ENCODE measurements around the gene B4GALT6. TPM values are rescaled to one million over a fixed set of nuclear protein-coding genes. Genes with fewer than 3 reads are reported as not detected.

B4GALT6 gene
- polyA plus RNA-seq, 1 donor (not counting 4 experiments of a cell fraction or from before 2014, with no cell fraction given), result 7.1 TPM

- FAIRE-seq, result no peak
- no peak for TF ChIP-seq EZH2 (IDR thresholded peaks at IDR 0.05; ENCODE audit: low read length)
- TF ChIP-seq CTCF (optimal IDR thresholded peaks at IDR 0.05 in 1 of 3, IDR thresholded peaks at IDR 0.05 in 1 of 3, conservative IDR thresholded peaks at IDR 0.05 in 1 of 3; ENCODE audit: extremely low read depth in 1 of 3, insufficient read depth in 2 of 3, low read length in 3 of 3), result no peak
- dilution Hi-C loops (cut with MboI; ENCODE audit: extremely low pct_ligation_motif_present, low sequenced_read_pairs), result no loop called here
These were observed 107.7 kb downstream of the B4GALT6 start for GRCh38 chr18:31576670-31577069.

GRCh38 chr18:31575515-31576257 lies 108.7 kb downstream of the B4GALT6 start:
- dilution Hi-C loops (cut with MboI; ENCODE audit: extremely low pct_ligation_motif_present, low sequenced_read_pairs), result no loop called here
- no peaks in the 10 kb centered on the region for H3K79me2 ChIP-seq (ENCODE audit: control insufficient read depth, insufficient read depth, low read length)

More at GRCh38 chr18:31576670-31577069, 107.7 kb downstream of the B4GALT6 start:
- H3K4me2 ChIP-seq (ENCODE audit: control insufficient read depth, extremely low read depth, insufficient read depth, low read depth, low read length), result no peak overlapping the region
- no peaks in the 10 kb centered on the region for H3K36me3 ChIP-seq (ENCODE audit: control insufficient read depth in 2 of 2, extremely low read depth in 1 of 2, insufficient read depth in 2 of 2, low read length in 2 of 2)
- H3K4me3 ChIP-seq (ENCODE audit: control insufficient read depth in 2 of 3, extremely low read depth in 1 of 3, insufficient read depth in 2 of 3, low read depth in 1 of 3, low read length in 3 of 3), result no peak overlapping the region
- no peak overlapping the region for H3K27ac ChIP-seq (ENCODE audit: control insufficient read depth, insufficient read depth, low read length)
- H2AFZ ChIP-seq (ENCODE audit: control insufficient read depth, low read length), result no peak overlapping the region
- H3K79me2 ChIP-seq (ENCODE audit: control insufficient read depth, insufficient read depth, low read length), result no peaks in the 10 kb centered on the region
- H3K9me3 ChIP-seq (ENCODE audit: control insufficient read depth, low read depth, low read length), result no peaks in the 10 kb centered on the region
- no peaks in the 10 kb centered on the region for H3K27me3 ChIP-seq (ENCODE audit: control insufficient read depth, extremely low read depth, insufficient read depth, low read length)
- peaks cover 2% of the 10 kb centered on the region for H3K4me1 ChIP-seq (ENCODE audit: control insufficient read depth, extremely low read depth, insufficient read depth, low read length)
- no peak for DNase-seq (ENCODE audit: low read depth, low spot score)
- no peaks in the 10 kb centered on the region for H4K20me1 ChIP-seq (ENCODE audit: control insufficient read depth, extremely low read depth, insufficient read depth, low read length)
- no peak overlapping the region for H3K9ac ChIP-seq (ENCODE audit: control insufficient read depth, extremely low read depth, insufficient read depth, low read length)
- no peaks in the 10 kb centered on the region for H3K9me1 ChIP-seq (ENCODE audit: control insufficient read depth, extremely low read depth, insufficient read depth, low read length)

More at GRCh38 chr18:31575515-31576257, 108.7 kb downstream of the B4GALT6 start:
- TF ChIP-seq EZH2 (IDR thresholded peaks at IDR 0.05; ENCODE audit: low read length), result no peak
- no peak for TF ChIP-seq CTCF (optimal IDR thresholded peaks at IDR 0.05 in 1 of 3, IDR thresholded peaks at IDR 0.05 in 1 of 3, conservative IDR thresholded peaks at IDR 0.05 in 1 of 3; ENCODE audit: extremely low read depth in 1 of 3, insufficient read depth in 2 of 3, low read length in 3 of 3)
- H3K36me3 ChIP-seq (ENCODE audit: control insufficient read depth in 2 of 2, extremely low read depth in 1 of 2, insufficient read depth in 2 of 2, low read length in 2 of 2), result no peaks in the 10 kb centered on the region
- FAIRE-seq, result peak; percentile 52
- no peaks in the 10 kb centered on the region for H3K4me1 ChIP-seq (ENCODE audit: control insufficient read depth, extremely low read depth, insufficient read depth, low read length)
- H3K27me3 ChIP-seq (ENCODE audit: control insufficient read depth, extremely low read depth, insufficient read depth, low read length), result no peaks in the 10 kb centered on the region
- no peak overlapping the region for H3K9ac ChIP-seq (ENCODE audit: control insufficient read depth, extremely low read depth, insufficient read depth, low read length)
- H3K4me3 ChIP-seq (ENCODE audit: control insufficient read depth in 2 of 3, extremely low read depth in 1 of 3, insufficient read depth in 2 of 3, low read depth in 1 of 3, low read length in 3 of 3), result no peak overlapping the region
- H3K27ac ChIP-seq (ENCODE audit: control insufficient read depth, insufficient read depth, low read length), result no peak overlapping the region
- H3K4me2 ChIP-seq (ENCODE audit: control insufficient read depth, extremely low read depth, insufficient read depth, low read depth, low read length), result no peak overlapping the region
- H3K9me3 ChIP-seq (ENCODE audit: control insufficient read depth, low read depth, low read length), result no peaks in the 10 kb centered on the region
- H4K20me1 ChIP-seq (ENCODE audit: control insufficient read depth, extremely low read depth, insufficient read depth, low read length), result no peaks in the 10 kb centered on the region
- no peak for DNase-seq (ENCODE audit: low read depth, low spot score)
- no peak overlapping the region for H2AFZ ChIP-seq (ENCODE audit: control insufficient read depth, low read length)
- no peaks in the 10 kb centered on the region for H3K9me1 ChIP-seq (ENCODE audit: control insufficient read depth, extremely low read depth, insufficient read depth, low read length)

All from keratinocyte (primary cell).